B cell (primary cell): ENCODE data around the gene GPR156. TPM values are rescaled to one million over a fixed set of nuclear protein-coding genes. Genes with fewer than 3 reads are reported as not detected.

Experiments used
- ATAC-seq: fragments of 200-7000 bp; cut with Tn5 transposase; one replicate; pipeline ENCODE4 v1.10.0; 2021; ENCODE audit warnings: low read depth, mild to moderate bottlenecking, moderate number of reproducible peaks, moderate library complexity
- CTCF ChIA-PET: fragments of 350-600 bp; sonication (Branson Sonifier 250); formaldehyde crosslinking; loops from one replicate; lab custom pipeline; 2021; ENCODE audit warnings: antibody characterized with exemption, inconsistent platforms; lab: Charles Lee
- POLR2A ChIA-PET: fragments of 350-600 bp; sonication (Branson Sonifier 250); formaldehyde crosslinking; loops from one replicate; lab custom pipeline; 2021; ENCODE audit warnings: antibody characterized with exemption; lab: Charles Lee
- DNase-seq: peaks from one replicate; pipeline ENCODE4 v3.0.0; 2013
- H2AFZ ChIP-seq: 2 replicates; pipeline ENCODE4 v1.6.1; 2012; ENCODE audit warnings: mild to moderate bottlenecking, low read depth, low read length; ENCODE audit not compliant: insufficient read depth, poor library complexity, severe bottlenecking
- H3K27ac ChIP-seq, 2 donors: 1 replicate in 1 of 2; 2 replicates in 1 of 2; pipeline ENCODE4 v1.5.1; 2012 to 2013; ENCODE audit warnings: low read length in 2 of 2, mild to moderate bottlenecking in 2 of 2, moderate library complexity in 1 of 2
- H3K27me3 ChIP-seq, 4 experiments: fragments of 200-600 bp in 1 of 4; sonication (generic) in 1 of 4; replicated peaks in 1 of 4; 1 replicate in 2 of 4; 2 replicates in 2 of 4; pipeline versions ENCODE4 v1.6.1 to v1.7.0; 2013 to 2016; ENCODE audit warnings: low read length in 3 of 4, mild to moderate bottlenecking in 2 of 4, mixed read lengths in 1 of 4, moderate library complexity in 1 of 4; ENCODE audit not compliant: insufficient read depth in 4 of 4, control insufficient read depth in 3 of 4; ENCODE audit errors: control extremely low read depth in 1 of 4
- H3K36me3 ChIP-seq, 2 experiments: replicated peaks in 1 of 2; 1 replicate in 1 of 2; 2 replicates in 1 of 2; pipeline versions ENCODE4 v1.6.1 to v1.7.1; 2013; ENCODE audit warnings: low read length in 1 of 2; ENCODE audit not compliant: insufficient read depth in 2 of 2, control insufficient read depth in 1 of 2; ENCODE audit errors: control extremely low read depth in 1 of 2, extremely low read depth in 1 of 2
- H3K4me1 ChIP-seq, 2 donors: fragments of 200-600 bp in 1 of 2; sonication (generic) in 1 of 2; 1 replicate in 1 of 2; 2 replicates in 1 of 2; pipeline versions ENCODE4 v1.5.1 to v1.6.1; 2013 to 2017; ENCODE audit warnings: low read length in 2 of 2; ENCODE audit not compliant: control insufficient read depth in 2 of 2, insufficient read depth in 2 of 2
- H3K4me2 ChIP-seq: replicated peaks from 2 replicates; pipeline ENCODE3; 2012; ENCODE audit warnings: mild to moderate bottlenecking, low read depth, low read length; ENCODE audit not compliant: poor library complexity, severe bottlenecking
- H3K4me3 ChIP-seq, 5 experiments: fragments of 200-600 bp in 1 of 5; sonication (generic) in 1 of 5; 1 replicate in 3 of 5; 2 replicates in 2 of 5; pipeline versions ENCODE4 v1.5.1 to v1.7.0; 2011 to 2016; ENCODE audit warnings: low read length in 4 of 5, mild to moderate bottlenecking in 4 of 5, low read depth in 2 of 5, control low read depth in 1 of 5, moderate library complexity in 1 of 5; ENCODE audit not compliant: insufficient read depth in 1 of 5; ENCODE audit errors: control extremely low read depth in 1 of 5, extremely low read depth in 1 of 5
- H3K79me2 ChIP-seq: fragments of 200-600 bp; sonication (generic); one replicate; pipeline ENCODE4 v1.6.0; 2016; ENCODE audit warnings: low read length; ENCODE audit not compliant: control insufficient read depth, insufficient read depth
- H3K9ac ChIP-seq: fragments of 200-600 bp; sonication (generic); 2 replicates; pipeline ENCODE4 v1.6.1; 2017; ENCODE audit warnings: mild to moderate bottlenecking, low read length, moderate library complexity
- H3K9me3 ChIP-seq, 3 donors: one replicate each; pipeline versions ENCODE4 v1.6.1 to v1.7.1; 2013; ENCODE audit warnings: low read length in 2 of 3; ENCODE audit not compliant: control insufficient read depth in 2 of 3, insufficient read depth in 1 of 3; ENCODE audit errors: control extremely low read depth in 1 of 3
- H4K20me1 ChIP-seq: 2 replicates; pipeline ENCODE4 v1.6.0; 2012; ENCODE audit warnings: mild to moderate bottlenecking, low read length; ENCODE audit not compliant: insufficient read depth, control insufficient read depth, poor library complexity, severe bottlenecking
- H3K27ac Mint-ChIP-seq: one replicate; pipeline ENCODE4 v1.8.0; 2021; ENCODE audit warnings: mixed read lengths
- H3K27me3 Mint-ChIP-seq: one replicate; pipeline ENCODE4 v1.8.0; 2021; ENCODE audit warnings: mixed read lengths
- H3K4me1 Mint-ChIP-seq: one replicate; pipeline ENCODE4 v1.8.0; 2021; ENCODE audit warnings: mixed read lengths
- H3K4me3 Mint-ChIP-seq: one replicate; pipeline ENCODE4 v1.8.0; 2021; ENCODE audit warnings: mixed read lengths
- H3K9me3 Mint-ChIP-seq: one replicate; pipeline ENCODE4 v1.8.0; 2022; ENCODE audit warnings: mixed read lengths; ENCODE audit not compliant: insufficient read depth
- EZH2 ChIP-seq: IDR thresholded peaks from 2 replicates; pipeline ENCODE4 v1.6.1; 2012; ENCODE audit warnings: borderline replicate concordance, low read depth, mild to moderate bottlenecking, moderate library complexity, low read length; ENCODE audit not compliant: insufficient read depth, poor library complexity, severe bottlenecking
- WGBS: methylation state at CpG from one replicate; pipeline ENCODE4 v1.1.5; 2013; ENCODE audit warnings: missing lambda C conversion rate; ENCODE audit not compliant: insufficient coverage; 5-methylcytosine and 5-hydroxymethylcytosine counted together
- intact Hi-C: fragments of 100-400 bp; cut with micrococcal nuclease; formaldehyde crosslinking; loops from one replicate; pipeline ENCODE4 v1.10.0; 2022
- polyA plus RNA-seq: library from polyadenylated mRNA; depleted of rRNA; stranded (reverse); fragments of >200 nt; gene quantifications from 2 replicates; pipeline ENCODE4 v1.2.3, GENCODE V29; 2012
- total RNA-seq, 2 donors: library from RNA; stranded (reverse); fragments of 120-200 nt in 1 of 2; gene quantifications; 1 replicate in 1 of 2; 2 replicates in 1 of 2; pipeline versions ENCODE4 v1.2.3 to v1.2.4, GENCODE V29; 2013 to 2022
- TF ChIP-seq, protein P1 (sequence below): fragments of 200-600 bp; IDR thresholded peaks from one replicate; pipeline ENCODE4 v1.8.0; 2022; ENCODE audit warnings: antibody characterized with exemption, mild to moderate bottlenecking

GPR156 gene
- total and polyA plus RNA-seq, 2 donors (not counting 1 experiment from before 2014, with no cell fraction given) = 0.03 to 0.20 TPM

DNA sequence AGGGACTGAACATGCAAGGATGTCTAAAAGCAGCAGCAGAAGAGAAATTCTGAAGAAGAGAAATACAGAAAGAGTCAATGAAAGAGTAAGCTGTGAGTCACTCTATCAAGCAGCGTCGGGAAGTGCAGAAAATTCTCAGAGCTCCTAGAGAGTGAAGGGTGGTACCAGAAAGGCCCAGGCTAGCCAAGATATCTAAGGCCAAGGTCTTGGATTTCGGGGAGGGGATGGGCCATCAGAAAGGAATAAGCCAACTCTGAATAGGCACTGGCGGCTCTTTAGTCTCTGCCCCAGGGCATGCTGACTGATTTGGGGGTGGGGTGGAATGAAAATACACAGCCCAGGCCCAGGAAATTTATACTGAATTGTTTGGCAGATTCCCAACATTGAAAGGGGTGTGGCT lies 70.8 kb downstream of the GPR156 start:
- Histone ChIP-seq H3K27me3 (no peaks in the 10 kb centered on the region), H3K79me2 (no peaks in the 10 kb centered on the region), H3K27ac (no peak overlapping the region), H3K4me2 (no peak overlapping the region), H3K4me1 (no peaks in the 10 kb centered on the region), H4K20me1 (no peaks in the 10 kb centered on the region), H3K9me3 (peaks cover 0 to 1% (median 0%) of the 10 kb centered on the region in 3 donors), H2AFZ (no peak overlapping the region), H3K9ac (no peak overlapping the region), H3K36me3 (no peaks in the 10 kb centered on the region), H3K4me3 (no peak overlapping the region)
- Mint-ChIP-seq H3K27ac (no peak overlapping the region), H3K9me3 (no peaks in the 10 kb centered on the region), H3K4me1 (no peaks in the 10 kb centered on the region), H3K27me3 (peaks cover 18% of the 10 kb centered on the region), H3K4me3 (no peak overlapping the region)
- DNase-seq (no peak), ATAC-seq (no peak)
- TF ChIP-seq, protein P1, sequence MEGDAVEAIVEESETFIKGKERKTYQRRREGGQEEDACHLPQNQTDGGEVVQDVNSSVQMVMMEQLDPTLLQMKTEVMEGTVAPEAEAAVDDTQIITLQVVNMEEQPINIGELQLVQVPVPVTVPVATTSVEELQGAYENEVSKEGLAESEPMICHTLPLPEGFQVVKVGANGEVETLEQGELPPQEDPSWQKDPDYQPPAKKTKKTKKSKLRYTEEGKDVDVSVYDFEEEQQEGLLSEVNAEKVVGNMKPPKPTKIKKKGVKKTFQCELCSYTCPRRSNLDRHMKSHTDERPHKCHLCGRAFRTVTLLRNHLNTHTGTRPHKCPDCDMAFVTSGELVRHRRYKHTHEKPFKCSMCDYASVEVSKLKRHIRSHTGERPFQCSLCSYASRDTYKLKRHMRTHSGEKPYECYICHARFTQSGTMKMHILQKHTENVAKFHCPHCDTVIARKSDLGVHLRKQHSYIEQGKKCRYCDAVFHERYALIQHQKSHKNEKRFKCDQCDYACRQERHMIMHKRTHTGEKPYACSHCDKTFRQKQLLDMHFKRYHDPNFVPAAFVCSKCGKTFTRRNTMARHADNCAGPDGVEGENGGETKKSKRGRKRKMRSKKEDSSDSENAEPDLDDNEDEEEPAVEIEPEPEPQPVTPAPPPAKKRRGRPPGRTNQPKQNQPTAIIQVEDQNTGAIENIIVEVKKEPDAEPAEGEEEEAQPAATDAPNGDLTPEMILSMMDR = no peak
- TF ChIP-seq EZH2 = no peak
- POLR2A ChIA-PET = no interaction called here
- intact Hi-C loops = no loop called here
- CTCF ChIA-PET = no interaction called here
- 100% methylated on average over 4 of the region's 4 CpGs for WGBS

DNA sequence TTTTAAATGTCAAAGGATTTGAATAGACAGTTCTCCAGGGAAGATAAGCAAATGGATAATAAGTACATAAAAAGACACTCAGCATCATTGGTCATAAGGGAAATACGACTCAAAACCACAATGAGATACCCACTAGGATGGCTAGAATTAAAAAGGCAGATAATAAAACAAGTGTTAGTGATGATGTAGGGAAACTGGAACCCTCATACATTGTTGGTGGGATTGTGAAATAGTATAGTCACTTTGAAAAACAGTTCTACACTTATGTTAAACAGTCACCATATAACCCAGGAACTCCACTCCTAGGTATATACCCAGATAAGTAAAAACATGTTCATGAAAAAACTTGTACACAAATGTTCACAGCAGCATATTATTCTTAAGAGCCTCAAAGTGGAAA lies 72.5 kb downstream of the GPR156 start:
- TF ChIP-seq, protein P1 = no peak
- TF ChIP-seq EZH2 = no peak
- Histone ChIP-seq H3K9ac (no peak overlapping the region), H4K20me1 (no peaks in the 10 kb centered on the region), H3K4me1 (no peaks in the 10 kb centered on the region), H3K9me3 (peaks cover 0 to 2% (median 0%) of the 10 kb centered on the region in 3 donors), H3K27ac (no peak overlapping the region), H3K4me2 (no peak overlapping the region), H3K27me3 (no peaks in the 10 kb centered on the region), H2AFZ (no peak overlapping the region), H3K79me2 (no peaks in the 10 kb centered on the region), H3K36me3 (no peaks in the 10 kb centered on the region), H3K4me3 (no peak overlapping the region)
- intact Hi-C loops = no loop called here
- WGBS = no CpG with 5 or more reads among the region's 1 CpG
- Mint-ChIP-seq H3K4me3 (no peak overlapping the region), H3K27ac (no peak overlapping the region), H3K27me3 (peaks cover 18% of the 10 kb centered on the region), H3K9me3 (no peaks in the 10 kb centered on the region), H3K4me1 (no peaks in the 10 kb centered on the region)
- DNase-seq (no peak), ATAC-seq (no peak)
- CTCF ChIA-PET = no interaction called here
- POLR2A ChIA-PET = no interaction called here
